T-cell (primary cell): ENCODE results near the gene SIRT5. TPM values are rescaled to one million over a fixed set of nuclear protein-coding genes. Genes with fewer than 3 reads are reported as not detected.

Experiments used
- ATAC-seq, 4 experiments: fragments of 200-7000 bp in 3 of 4; fragments of 150-1000 bp in 1 of 4; cut with Tn5 transposase; replicated peaks in 1 of 4; 1 replicate in 3 of 4; 2 replicates in 1 of 4; pipeline ENCODE4 v1.10.0; 2021; ENCODE audit warnings: moderate library complexity in 3 of 4, mild to moderate bottlenecking in 2 of 4, moderate number of reproducible peaks in 1 of 4
- CTCF ChIA-PET, 2 donors: fragments of 300-600 bp; sonication (Branson Sonifier 250); formaldehyde crosslinking; loops; one replicate each; lab custom pipeline; 2022; ENCODE audit warnings: antibody characterized with exemption in 2 of 2; lab: Charles Lee
- POLR2A ChIA-PET, 2 donors: fragments of 300-600 bp; sonication (Branson Sonifier 250); formaldehyde crosslinking; loops; one replicate each; lab custom pipeline; 2022; ENCODE audit warnings: antibody characterized with exemption in 2 of 2; lab: Charles Lee
- DNase-seq, 35 experiments: peaks; one replicate each; pipeline versions ENCODE4 v3.0.0 to v3.0.0-alpha.2; 2013 to 2023
- H3K27ac ChIP-seq: one replicate; pipeline ENCODE4 v1.5.1; 2013; ENCODE audit warnings: low read length
- H3K27me3 ChIP-seq, 2 experiments: replicated peaks in 1 of 2; 1 replicate in 1 of 2; 2 replicates in 1 of 2; pipeline versions ENCODE4 v1.6.1 to v1.7.0; 2013; ENCODE audit warnings: low read length in 1 of 2, mixed read lengths in 1 of 2; ENCODE audit not compliant: control insufficient read depth in 2 of 2, insufficient read depth in 2 of 2; ENCODE audit errors: extremely low read depth in 1 of 2
- H3K36me3 ChIP-seq, 2 donors: 1 replicate in 1 of 2; 2 replicates in 1 of 2; pipeline versions ENCODE4 v1.6.1 to v1.7.0; 2013; ENCODE audit warnings: low read length in 1 of 2; ENCODE audit not compliant: control insufficient read depth in 2 of 2, insufficient read depth in 1 of 2; ENCODE audit errors: extremely low read depth in 1 of 2
- H3K4me1 ChIP-seq, 2 experiments: 1 replicate in 1 of 2; 2 replicates in 1 of 2; pipeline versions ENCODE4 v1.6.1 to v1.7.0; 2013; ENCODE audit warnings: low read length in 2 of 2, mixed read lengths in 1 of 2; ENCODE audit not compliant: insufficient read depth in 2 of 2, control insufficient read depth in 1 of 2; ENCODE audit errors: extremely low read depth in 1 of 2
- H3K4me3 ChIP-seq, 2 donors: 1 replicate in 1 of 2; 2 replicates in 1 of 2; pipeline versions ENCODE4 v1.5.1 to v1.7.0; 2013; ENCODE audit warnings: mild to moderate bottlenecking in 2 of 2, low read length in 1 of 2, moderate library complexity in 1 of 2; ENCODE audit not compliant: control insufficient read depth in 1 of 2; ENCODE audit errors: extremely low read depth in 1 of 2
- H3K9me3 ChIP-seq: 2 replicates; pipeline ENCODE4 v1.7.0; 2013
- H3K27ac Mint-ChIP-seq, 2 donors: one replicate each; pipeline ENCODE4 v1.8.0; 2020 to 2021; ENCODE audit warnings: mild to moderate bottlenecking in 2 of 2, mixed read lengths in 2 of 2
- H3K27me3 Mint-ChIP-seq, 2 donors: one replicate each; pipeline ENCODE4 v1.8.0; 2021 to 2022; ENCODE audit warnings: mixed read lengths in 2 of 2
- H3K36me3 Mint-ChIP-seq: one replicate; pipeline ENCODE4 v1.8.0; 2021; ENCODE audit warnings: mixed read lengths
- H3K4me1 Mint-ChIP-seq, 3 donors: one replicate each; pipeline ENCODE4 v1.8.0; 2020 to 2022; ENCODE audit warnings: mixed read lengths in 3 of 3, mild to moderate bottlenecking in 1 of 3
- H3K4me3 Mint-ChIP-seq, 3 donors: one replicate each; pipeline ENCODE4 v1.8.0; 2020 to 2022; ENCODE audit warnings: mild to moderate bottlenecking in 3 of 3, mixed read lengths in 3 of 3, moderate library complexity in 3 of 3
- H3K9me3 Mint-ChIP-seq, 3 donors: one replicate each; pipeline ENCODE4 v1.8.0; 2020 to 2022; ENCODE audit warnings: mixed read lengths in 3 of 3
- WGBS: methylation state at CpG from one replicate; pipeline ENCODE4 v1.1.5; 2013; ENCODE audit warnings: missing lambda C conversion rate; ENCODE audit not compliant: insufficient coverage; 5-methylcytosine and 5-hydroxymethylcytosine counted together
- total RNA-seq, 35 experiments: library from RNA in 6 of 35; stranded (reverse) in 6 of 35; fragments of 120-200 nt in 1 of 35; gene quantifications; one replicate each; pipeline versions ENCODE4 v1.2.1 to v1.2.4 and lab custom pipeline; 2013 to 2026

The SIRT5 gene
- total RNA-seq, 5 donors from 2014 or later (not counting 1 experiment from before 2014, with no cell fraction given): 11.7 to 21.5 (median 16.8) TPM

GRCh38 chr6:13638626-13639025 lies 64.2 kb downstream of the SIRT5 start:
- ATAC-seq: no peak
- WGBS: no CpG with 5 or more reads among the region's 4 CpGs
- Histone ChIP-seq H3K27me3 (no peaks in the 10 kb centered on the region), H3K36me3 (peaks cover 0 to 35% of the 10 kb centered on the region in 2 donors), H3K4me3 (no peak overlapping the region), H3K4me1 (peaks cover 0 to 12% of the 10 kb centered on the region in 2 experiments), H3K9me3 (no peaks in the 10 kb centered on the region), H3K27ac (no peak overlapping the region)
- DNase-seq: no peak
- H3K27ac Mint-ChIP-seq: peak overlapping the region; percentile 44 to 74
- H3K36me3 Mint-ChIP-seq: peaks cover 49% of the 10 kb centered on the region
- peaks cover 33 to 42% (median 36%) of the 10 kb centered on the region in 3 donors for H3K4me1 Mint-ChIP-seq
- H3K9me3 Mint-ChIP-seq: no peaks in the 10 kb centered on the region
- H3K27me3 Mint-ChIP-seq: no peaks in the 10 kb centered on the region
- no peak overlapping the region for H3K4me3 Mint-ChIP-seq
- CTCF ChIA-PET: interaction anchor here in 1 of 2 donors (0.5 kb wide), 1 partner anchor 24 kb away, joined by 3 read pairs; no protein-coding TSS in a partner anchor
- POLR2A ChIA-PET: interaction anchor here in 1 of 2 donors (0.5 kb wide), 1 partner anchor 53 kb away, joined by 6 read pairs; no protein-coding TSS in a partner anchor

- Mint-ChIP-seq H3K4me1 (peaks cover 27 to 34% (median 28%) of the 10 kb centered on the region in 3 donors), H3K4me3 (no peak overlapping the region)
- H3K4me3 ChIP-seq: no peak overlapping the region
Measured at GRCh38 chr6:13641315-13641714, 66.9 kb downstream of the SIRT5 start.

GRCh38 chr6:13643125-13643524 lies 68.7 kb downstream of the SIRT5 start:
- peaks cover 29% of the 10 kb centered on the region for H3K36me3 Mint-ChIP-seq
- POLR2A ChIA-PET: interaction anchor here in 1 of 2 donors (0.6 kb wide), 1 partner anchor 15 kb away, joined by 3 read pairs; no protein-coding TSS in a partner anchor

More at GRCh38 chr6:13641315-13641714, 66.9 kb downstream of the SIRT5 start:
- Histone ChIP-seq H3K9me3 (no peaks in the 10 kb centered on the region), H3K36me3 (peaks cover 0 to 34% of the 10 kb centered on the region in 2 donors), H3K27ac (no peak overlapping the region), H3K27me3 (no peaks in the 10 kb centered on the region), H3K4me1 (peaks cover 0 to 5% of the 10 kb centered on the region in 2 experiments)
- Mint-ChIP-seq H3K27me3 (no peaks in the 10 kb centered on the region), H3K27ac (no peak overlapping the region), H3K36me3 (peaks cover 38% of the 10 kb centered on the region), H3K9me3 (no peaks in the 10 kb centered on the region)
- no peak for ATAC-seq
- no CpG with 5 or more reads among the region's 5 CpGs for WGBS
- ChIA-PET CTCF (interaction anchor here in 1 of 2 donors (0.6 kb wide), 1 partner anchor 140 kb away, joined by 5 read pairs; no protein-coding TSS in a partner anchor), POLR2A (interaction anchor here in 1 of 2 donors (0.6 kb wide), 1 partner anchor 26 kb away, joined by 3 read pairs; the partner anchor contains the start of gene NOL7)
- DNase-seq: no peak

GRCh38 chr6:13648850-13649249 lies 74.4 kb downstream of the SIRT5 start:
- Histone ChIP-seq H3K36me3 (peaks cover 0 to 6% of the 10 kb centered on the region in 2 donors), H3K27ac (no peak overlapping the region), H3K9me3 (no peaks in the 10 kb centered on the region), H3K4me3 (no peak overlapping the region), H3K27me3 (no peaks in the 10 kb centered on the region), H3K4me1 (peaks cover 0 to 2% of the 10 kb centered on the region in 2 experiments)
- no peak for ATAC-seq
- H3K36me3 Mint-ChIP-seq: peaks cover 23% of the 10 kb centered on the region
- no peak overlapping the region for H3K4me3 Mint-ChIP-seq
- H3K9me3 Mint-ChIP-seq: no peaks in the 10 kb centered on the region
- peak overlapping the region; percentile 5 to 7 for H3K27ac Mint-ChIP-seq
- no peak for DNase-seq
- CTCF ChIA-PET: interaction anchor here in 1 of 2 donors (0.6 kb wide), 1 partner anchor 62 kb away, joined by 3 read pairs; no protein-coding TSS in a partner anchor
- H3K27me3 Mint-ChIP-seq: no peaks in the 10 kb centered on the region
- peaks cover 9 to 21% (median 15%) of the 10 kb centered on the region in 3 donors for H3K4me1 Mint-ChIP-seq
- POLR2A ChIA-PET: interaction anchor here (0.6 to 1.1 kb wide), 4 partner anchors 14 to 1742 kb away, joined by 3 to 16 read pairs (median 5); no protein-coding TSS in a partner anchor

More at GRCh38 chr6:13643125-13643524, 68.7 kb downstream of the SIRT5 start:
- Mint-ChIP-seq H3K4me1 (peaks cover 12 to 24% (median 14%) of the 10 kb centered on the region in 3 donors), H3K9me3 (no peaks in the 10 kb centered on the region), H3K4me3 (no peak overlapping the region), H3K27me3 (no peaks in the 10 kb centered on the region), H3K27ac (peak overlapping the region in 1 of 2 donors; percentile 55)
- DNase-seq (no peak), ATAC-seq (no peak)
- WGBS: no CpG with 5 or more reads among the region's 3 CpGs
- Histone ChIP-seq H3K4me3 (no peak overlapping the region), H3K27me3 (no peaks in the 10 kb centered on the region), H3K4me1 (no peaks in the 10 kb centered on the region), H3K9me3 (no peaks in the 10 kb centered on the region), H3K27ac (no peak overlapping the region), H3K36me3 (peaks cover 0 to 24% of the 10 kb centered on the region in 2 donors)
- CTCF ChIA-PET: interaction anchor here in 1 of 2 donors (0.7 kb wide), 1 partner anchor 17 kb away, joined by 3 read pairs; no protein-coding TSS in a partner anchor

GRCh38 chr6:13649393-13649792 lies 75.0 kb downstream of the SIRT5 start:
- no peaks in the 10 kb centered on the region for H3K27me3 ChIP-seq
- DNase-seq: no peak
- POLR2A ChIA-PET: interaction anchor here (0.6 to 1.1 kb wide), 4 partner anchors 13 to 1742 kb away, joined by 3 to 16 read pairs (median 5); no protein-coding TSS in a partner anchor
- Mint-ChIP-seq H3K9me3 (no peaks in the 10 kb centered on the region), H3K27me3 (no peaks in the 10 kb centered on the region), H3K4me1 (peaks cover 9 to 21% (median 15%) of the 10 kb centered on the region in 3 donors), H3K36me3 (peaks cover 23% of the 10 kb centered on the region), H3K27ac (peak overlapping the region; percentile 5), H3K4me3 (no peak overlapping the region)
- 69% methylated on average over 4 of the region's 4 CpGs for WGBS
- no peak overlapping the region for H3K4me3 ChIP-seq
- H3K4me1 ChIP-seq: peaks cover 0 to 2% of the 10 kb centered on the region in 2 experiments
- no peaks in the 10 kb centered on the region for H3K9me3 ChIP-seq
- CTCF ChIA-PET: interaction anchor here in 1 of 2 donors (0.6 kb wide), 1 partner anchor 62 kb away, joined by 3 read pairs; no protein-coding TSS in a partner anchor
- no peak overlapping the region for H3K27ac ChIP-seq
- ATAC-seq: no peak
- H3K36me3 ChIP-seq: peaks cover 0 to 5% of the 10 kb centered on the region in 2 donors

- ChIA-PET POLR2A (interaction anchor here in 1 of 2 donors (1.7 kb wide), 1 partner anchor 9 kb away, joined by 4 read pairs; no protein-coding TSS in a partner anchor), CTCF (interaction anchor here in 1 of 2 donors (1.0 kb wide), 1 partner anchor 42 kb away, joined by 3 read pairs; no protein-coding TSS in a partner anchor)
- H3K9me3 Mint-ChIP-seq: no peaks in the 10 kb centered on the region
- no CpG with 5 or more reads among the region's 2 CpGs for WGBS
- peaks cover 2 to 3% of the 10 kb centered on the region in 2 experiments for H3K4me1 ChIP-seq
- ATAC-seq (no peak), DNase-seq (no peak)
- no peak overlapping the region for H3K4me3 Mint-ChIP-seq
- H3K27ac Mint-ChIP-seq: no peak overlapping the region
- H3K27ac ChIP-seq: no peak overlapping the region
- H3K27me3 Mint-ChIP-seq: no peaks in the 10 kb centered on the region
- no peaks in the 10 kb centered on the region for H3K27me3 ChIP-seq
- no peak overlapping the region for H3K4me3 ChIP-seq
- H3K4me1 Mint-ChIP-seq: peaks cover 15 to 31% (median 26%) of the 10 kb centered on the region in 3 donors
- peaks cover 0 to 8% of the 10 kb centered on the region in 2 donors for H3K36me3 ChIP-seq
- no peaks in the 10 kb centered on the region for H3K9me3 ChIP-seq
- peaks cover 33% of the 10 kb centered on the region for H3K36me3 Mint-ChIP-seq
Measured at GRCh38 chr6:13653296-13653695, 78.9 kb downstream of the SIRT5 start.
